NB4 (cell line): ENCODE data around the gene TLN1.

Source experiments
- MYC ChIP-seq: IDR thresholded peaks from 2 replicates; pipeline ENCODE4 v1.6.1; 2011; ENCODE audit warnings: low read depth, low read length
- POLR2A ChIP-seq: IDR thresholded peaks from 2 replicates; pipeline ENCODE4 v1.6.1; 2011; ENCODE audit warnings: mild to moderate bottlenecking; ENCODE audit not compliant: insufficient read length; ENCODE audit errors: extremely low read depth
- TF ChIP-seq, protein P1 (sequence below): IDR thresholded peaks from one replicate; pipeline ENCODE4 v1.5.1; 2012; ENCODE audit warnings: low read depth, low read length
- TF ChIP-seq, protein P2 (sequence below): IDR thresholded peaks from 2 replicates; pipeline ENCODE4 v1.6.1; 2011; ENCODE audit warnings: low read depth, low read length

DNA sequence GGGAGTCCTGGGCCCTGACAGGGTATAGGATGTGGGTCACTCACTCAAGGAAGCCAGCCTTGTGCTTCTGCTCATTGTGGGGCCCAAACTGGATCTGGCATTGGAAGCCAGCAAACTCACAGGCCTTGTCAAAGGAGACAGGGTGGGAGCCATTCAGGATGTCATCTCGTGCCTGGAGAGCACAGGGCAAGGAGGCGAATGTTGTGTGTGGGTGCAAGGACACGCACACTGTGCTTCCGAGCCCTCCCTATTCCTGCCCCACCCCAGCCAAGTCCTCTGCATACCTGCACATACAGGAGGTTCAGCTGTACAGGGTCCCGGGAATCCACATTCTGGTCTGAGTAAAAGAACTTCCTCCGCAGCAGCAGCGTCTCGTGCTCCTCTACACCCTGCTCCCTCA lies 8.1 kb downstream of the TLN1 start:
- TF ChIP-seq POLR2A (no peak), MYC (no peak)
- TF ChIP-seq, protein P1, sequence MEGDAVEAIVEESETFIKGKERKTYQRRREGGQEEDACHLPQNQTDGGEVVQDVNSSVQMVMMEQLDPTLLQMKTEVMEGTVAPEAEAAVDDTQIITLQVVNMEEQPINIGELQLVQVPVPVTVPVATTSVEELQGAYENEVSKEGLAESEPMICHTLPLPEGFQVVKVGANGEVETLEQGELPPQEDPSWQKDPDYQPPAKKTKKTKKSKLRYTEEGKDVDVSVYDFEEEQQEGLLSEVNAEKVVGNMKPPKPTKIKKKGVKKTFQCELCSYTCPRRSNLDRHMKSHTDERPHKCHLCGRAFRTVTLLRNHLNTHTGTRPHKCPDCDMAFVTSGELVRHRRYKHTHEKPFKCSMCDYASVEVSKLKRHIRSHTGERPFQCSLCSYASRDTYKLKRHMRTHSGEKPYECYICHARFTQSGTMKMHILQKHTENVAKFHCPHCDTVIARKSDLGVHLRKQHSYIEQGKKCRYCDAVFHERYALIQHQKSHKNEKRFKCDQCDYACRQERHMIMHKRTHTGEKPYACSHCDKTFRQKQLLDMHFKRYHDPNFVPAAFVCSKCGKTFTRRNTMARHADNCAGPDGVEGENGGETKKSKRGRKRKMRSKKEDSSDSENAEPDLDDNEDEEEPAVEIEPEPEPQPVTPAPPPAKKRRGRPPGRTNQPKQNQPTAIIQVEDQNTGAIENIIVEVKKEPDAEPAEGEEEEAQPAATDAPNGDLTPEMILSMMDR: no peak
- TF ChIP-seq, protein P2, sequence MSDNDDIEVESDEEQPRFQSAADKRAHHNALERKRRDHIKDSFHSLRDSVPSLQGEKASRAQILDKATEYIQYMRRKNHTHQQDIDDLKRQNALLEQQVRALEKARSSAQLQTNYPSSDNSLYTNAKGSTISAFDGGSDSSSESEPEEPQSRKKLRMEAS: no peak
